ENCODE data around the gene CHD9NB. TPM values are rescaled to one million over a fixed set of nuclear protein-coding genes. Genes with fewer than 3 reads are reported as not detected.

Gene CHD9NB
- total RNA-seq, 4 donors from 2014 or later = 0.38 to 0.66 (median 0.51) TPM; not detected in 1

DNA sequence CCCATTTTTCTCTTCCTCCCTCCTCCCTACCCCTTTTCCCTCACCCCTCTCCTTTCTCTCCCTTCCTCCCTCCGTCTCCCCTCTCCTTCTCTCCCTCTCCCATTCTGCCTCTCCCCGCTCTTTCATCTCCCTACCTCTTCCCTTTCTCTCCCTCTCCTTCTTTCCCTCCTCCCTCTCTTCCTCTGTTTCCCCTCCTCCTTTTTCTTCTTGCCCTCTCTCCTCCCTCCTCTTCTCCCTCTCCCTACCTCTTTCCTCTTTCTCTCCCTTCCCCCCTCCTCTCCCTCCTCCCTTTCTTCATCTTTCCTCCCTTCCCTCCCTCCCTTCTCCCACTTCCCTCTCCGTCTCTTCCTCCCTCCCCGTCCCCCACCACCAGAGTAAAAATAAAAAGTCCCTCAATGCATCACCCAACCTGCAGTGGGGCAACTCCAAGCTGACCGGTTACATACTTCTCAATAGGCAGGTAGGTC is 10.4 kb downstream of the CHD9NB start:
- TF ChIP-seq, protein P1, sequence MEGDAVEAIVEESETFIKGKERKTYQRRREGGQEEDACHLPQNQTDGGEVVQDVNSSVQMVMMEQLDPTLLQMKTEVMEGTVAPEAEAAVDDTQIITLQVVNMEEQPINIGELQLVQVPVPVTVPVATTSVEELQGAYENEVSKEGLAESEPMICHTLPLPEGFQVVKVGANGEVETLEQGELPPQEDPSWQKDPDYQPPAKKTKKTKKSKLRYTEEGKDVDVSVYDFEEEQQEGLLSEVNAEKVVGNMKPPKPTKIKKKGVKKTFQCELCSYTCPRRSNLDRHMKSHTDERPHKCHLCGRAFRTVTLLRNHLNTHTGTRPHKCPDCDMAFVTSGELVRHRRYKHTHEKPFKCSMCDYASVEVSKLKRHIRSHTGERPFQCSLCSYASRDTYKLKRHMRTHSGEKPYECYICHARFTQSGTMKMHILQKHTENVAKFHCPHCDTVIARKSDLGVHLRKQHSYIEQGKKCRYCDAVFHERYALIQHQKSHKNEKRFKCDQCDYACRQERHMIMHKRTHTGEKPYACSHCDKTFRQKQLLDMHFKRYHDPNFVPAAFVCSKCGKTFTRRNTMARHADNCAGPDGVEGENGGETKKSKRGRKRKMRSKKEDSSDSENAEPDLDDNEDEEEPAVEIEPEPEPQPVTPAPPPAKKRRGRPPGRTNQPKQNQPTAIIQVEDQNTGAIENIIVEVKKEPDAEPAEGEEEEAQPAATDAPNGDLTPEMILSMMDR (IDR thresholded peaks at IDR 0.05; ENCODE audit: low read depth) = no peak

DNA sequence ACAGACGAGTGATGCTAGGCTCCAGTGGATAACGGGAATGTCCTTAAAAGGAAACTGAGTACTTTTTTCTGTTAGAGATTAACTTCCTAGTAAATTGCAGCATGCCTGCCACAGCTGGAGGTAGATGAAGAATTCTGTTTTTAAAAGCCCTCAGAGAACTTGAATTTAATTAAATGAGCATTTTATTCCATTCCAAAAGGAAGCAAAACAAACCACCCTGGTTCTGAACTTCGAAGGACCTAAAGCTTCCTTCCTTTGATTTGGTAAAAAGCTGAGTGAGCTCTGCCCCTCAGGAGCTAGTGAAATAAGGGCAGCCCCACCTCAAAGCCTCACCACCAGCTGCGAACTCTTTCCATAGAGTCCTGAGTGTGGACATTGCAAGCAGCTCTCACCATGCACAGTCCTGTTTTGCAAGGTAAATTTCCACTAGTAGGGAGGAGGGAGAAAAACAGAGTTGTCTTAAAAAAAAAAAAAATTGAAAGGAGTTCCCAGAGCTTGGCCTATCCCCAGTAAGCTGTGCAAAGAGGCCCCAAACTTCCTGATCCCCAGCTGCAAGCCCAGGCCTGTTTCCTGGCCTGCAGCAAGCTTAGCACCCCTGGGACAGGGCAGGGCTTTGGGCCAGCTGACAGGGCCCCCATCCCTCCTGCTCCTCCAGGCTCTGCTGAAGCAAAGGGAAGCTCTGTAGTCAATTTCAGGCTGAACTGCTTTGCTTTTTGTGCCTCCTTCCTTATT is 11.2 kb downstream of the CHD9NB start:
- TF ChIP-seq, protein P1 (IDR thresholded peaks at IDR 0.05; ENCODE audit: low read depth) = no peak

DNA sequence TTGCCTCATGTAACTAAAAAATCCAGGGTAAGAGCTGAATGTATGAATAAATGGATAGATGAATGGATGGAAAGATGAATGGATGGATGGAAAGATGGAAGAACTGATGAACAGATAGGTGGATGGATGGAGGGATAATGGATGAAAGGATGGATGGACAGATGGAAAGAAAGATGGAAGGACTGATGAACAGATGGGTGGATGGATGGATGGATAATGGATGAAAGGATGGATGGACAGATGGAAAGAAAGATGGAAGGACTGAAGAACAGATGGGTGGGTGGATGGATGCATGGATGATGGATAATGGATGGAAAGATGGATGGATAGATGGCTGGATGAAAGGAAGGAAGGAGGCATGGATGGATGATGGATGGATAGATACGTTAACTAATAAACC is 11.9 kb downstream of the CHD9NB start:
- TF ChIP-seq, protein P1 (IDR thresholded peaks at IDR 0.05; ENCODE audit: low read depth) = no peak

DNA sequence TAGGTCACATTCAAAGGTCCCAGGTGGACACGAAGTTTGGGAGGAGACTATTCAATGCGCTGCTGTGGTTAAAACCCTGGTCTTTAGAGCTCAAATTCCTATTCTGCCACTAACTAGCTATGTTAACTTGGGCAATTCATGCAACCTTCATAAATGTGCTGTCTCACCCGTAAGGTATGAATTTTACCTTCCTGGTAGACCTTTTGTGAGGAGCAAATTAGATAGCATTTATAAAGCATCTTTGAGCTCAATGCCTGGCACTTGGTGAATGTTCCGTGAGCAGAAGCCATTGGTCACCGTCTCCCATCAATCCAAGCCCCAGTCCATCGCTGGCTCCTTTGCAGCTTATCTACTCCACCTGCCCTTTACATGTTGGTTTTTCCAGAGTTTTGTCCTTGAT is 16.6 kb downstream of the CHD9NB start:
- TF ChIP-seq, protein P1 (IDR thresholded peaks at IDR 0.05; ENCODE audit: low read depth) = no peak

DNA sequence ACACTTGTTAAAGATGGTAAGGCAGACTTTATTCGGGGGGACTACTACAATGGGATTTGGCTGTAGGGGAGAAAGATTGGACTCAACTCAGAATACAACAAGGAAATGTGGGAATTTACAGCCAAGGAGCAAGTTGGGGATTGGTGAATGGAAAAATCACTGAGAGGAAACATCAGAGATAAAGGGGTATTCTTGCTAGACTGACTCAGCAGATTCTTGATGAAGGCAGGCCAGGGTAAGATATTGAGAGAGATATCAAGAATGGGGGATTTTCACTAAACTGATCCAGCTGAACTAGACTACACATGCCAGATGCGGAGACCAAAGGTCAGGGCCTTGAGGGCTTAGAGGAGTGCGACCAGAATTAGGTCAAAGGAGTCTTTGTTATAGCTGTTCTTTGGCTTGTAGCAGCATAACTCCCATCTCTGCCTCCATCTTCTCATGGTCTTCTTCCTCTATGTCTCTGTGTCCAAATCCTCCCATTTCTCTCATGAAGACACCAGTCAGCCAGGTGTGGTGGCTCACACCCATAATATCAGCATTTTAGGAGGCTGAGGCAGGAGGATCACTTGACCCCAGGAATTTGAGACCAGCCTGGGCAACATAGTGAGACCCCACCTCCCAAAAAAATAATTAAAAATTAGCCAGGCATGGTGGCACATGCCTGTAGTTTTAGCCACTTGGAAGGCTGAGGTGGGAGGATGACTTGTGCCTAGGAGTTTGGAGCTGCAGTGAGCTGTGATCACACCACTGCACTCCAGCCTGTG is 17.3 kb downstream of the CHD9NB start:
- TF ChIP-seq, protein P1 (IDR thresholded peaks at IDR 0.05; ENCODE audit: low read depth) = no peak

DNA sequence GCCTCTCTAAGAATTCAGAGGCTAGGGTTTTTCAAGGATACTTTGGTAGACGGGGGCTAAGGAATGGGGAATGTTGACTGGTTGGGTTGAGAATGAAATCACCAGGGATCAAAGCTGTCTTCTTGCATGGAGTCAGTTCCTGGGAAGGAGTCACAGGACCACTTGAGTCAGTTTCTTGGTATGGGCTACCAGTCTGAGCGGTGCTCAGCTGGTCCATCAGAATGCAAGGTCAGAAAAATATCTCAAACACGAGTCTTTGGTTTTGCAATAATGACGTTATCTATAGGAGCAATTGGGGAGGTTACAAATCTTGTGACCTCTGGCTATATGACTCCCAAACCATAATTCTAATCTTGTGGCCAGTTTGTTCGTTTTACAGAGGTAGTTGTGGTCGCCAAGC is 18.4 kb downstream of the CHD9NB start:
- TF ChIP-seq, protein P1 (IDR thresholded peaks at IDR 0.05; ENCODE audit: low read depth) = no peak

DNA sequence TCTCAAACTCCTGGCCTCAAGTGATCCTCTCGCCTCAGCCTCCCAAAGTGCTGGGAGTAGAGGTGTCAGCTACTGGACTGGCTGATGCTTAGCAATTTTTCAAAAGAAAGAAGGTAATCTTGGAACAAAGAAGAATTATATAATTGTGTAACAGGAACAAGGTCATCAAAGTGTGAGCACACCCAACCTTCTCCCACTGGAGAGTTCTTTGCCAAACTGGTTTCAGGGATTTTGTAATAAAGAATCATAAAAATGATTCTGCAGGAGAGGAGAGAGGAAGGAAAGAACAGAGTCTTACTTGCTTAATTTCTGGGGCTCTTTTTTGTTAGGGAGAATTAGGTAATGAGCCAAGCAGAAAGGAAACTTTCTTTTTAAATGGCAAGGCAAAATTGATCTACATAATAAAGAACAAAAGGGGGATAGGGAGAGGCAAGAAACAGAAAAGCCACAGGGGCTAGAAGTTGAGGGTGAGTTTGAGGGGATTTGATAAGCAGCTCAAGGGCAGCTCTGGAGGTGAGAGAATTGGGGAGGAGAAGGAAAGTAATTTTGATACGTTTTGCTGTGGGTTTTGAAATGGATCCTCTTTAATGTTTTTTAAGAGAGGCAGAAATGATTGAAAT is 21.3 kb downstream of the CHD9NB start:
- TF ChIP-seq, protein P1 (IDR thresholded peaks at IDR 0.05; ENCODE audit: low read depth) = no peak
